ENCODE measurements around the gene TM4SF5. TPM values are rescaled to one million over a fixed set of nuclear protein-coding genes. Genes with fewer than 3 reads are reported as not detected.
A peak's percentile ranks its signal among the peaks of the same experiment; 100 is the strongest.

Gene TM4SF5
- total RNA-seq, 1 experiment from 2014 or later = not detected

- intact Hi-C loops (cut with micrococcal nuclease) = no loop called here
- H3K9me2 ChIP-seq (ENCODE audit: insufficient read depth) = no peaks in the 10 kb centered on the region
- no TSS peak for BruUV-seq (replicated peaks)
- no peaks in the 10 kb centered on the region for H3K9me3 ChIP-seq (ENCODE audit: control insufficient read depth in 1 of 2, insufficient read depth in 1 of 2, low read depth in 1 of 2, low read length in 2 of 2)
- H3K4me3 ChIP-seq (replicated peaks in 1 of 2; ENCODE audit: low read depth in 1 of 2, low read length in 2 of 2) = no peak overlapping the region
- H4K20me1 ChIP-seq (ENCODE audit: insufficient read depth) = no peaks in the 10 kb centered on the region
- no peak overlapping the region for H3K9ac ChIP-seq (ENCODE audit: low read length)
- H3K27me3 ChIP-seq (ENCODE audit: insufficient read depth, low read length) = no peaks in the 10 kb centered on the region
- ATAC-seq (0 out of 2 replicates have a peak, but pooled peaks have one; percentile 20), DNase-seq (ENCODE audit: low read depth, low spot score) (no peak)
- CTCF ChIA-PET = interaction anchor here (0.8 kb wide), 1 partner anchor 33 kb away, joined by 3 read pairs; no protein-coding TSS in a partner anchor
- no peaks in the 10 kb centered on the region for H3K79me2 ChIP-seq (ENCODE audit: insufficient read depth, low read length)
- no peaks in the 10 kb centered on the region; a peak in 1 of 4 replicates for H3K36me3 ChIP-seq (ENCODE audit: control insufficient read depth in 1 of 2, insufficient read depth in 2 of 2, low read length in 2 of 2)
- H3K27ac ChIP-seq (ENCODE audit: low read depth, low read length) = no peak overlapping the region
- H3K4me1 ChIP-seq (ENCODE audit: control insufficient read depth in 1 of 2, insufficient read depth in 2 of 2, low read length in 2 of 2) = no peaks in the 10 kb centered on the region
- TF ChIP-seq CBX3 (IDR thresholded peaks at IDR 0.05; ENCODE audit: low read depth) = no peak
- no peak for TF ChIP-seq EZH2 (IDR thresholded peaks at IDR 0.05)
- TF ChIP-seq ZBTB33 (IDR thresholded peaks at IDR 0.05; ENCODE audit: extremely low read depth, insufficient replicate concordance, low read length) = no peak
- TF ChIP-seq EGR1 (IDR thresholded peaks at IDR 0.05; ENCODE audit: low read depth) = no peak
- no peak for TF ChIP-seq ZNF274 (IDR thresholded peaks at IDR 0.05; ENCODE audit: low read depth, low read length)
- TF ChIP-seq RAD21 (IDR thresholded peaks at IDR 0.05; ENCODE audit: low read depth) = no peak
- no peak for TF ChIP-seq YY1 (IDR thresholded peaks at IDR 0.05; ENCODE audit: extremely low read depth, insufficient replicate concordance, low read depth, low read length)
- no peak for TF ChIP-seq POLR2AphosphoS5 (IDR thresholded peaks at IDR 0.05; ENCODE audit: low read depth, low read length)
- TF ChIP-seq EZH2phosphoT487 (IDR thresholded peaks at IDR 0.05; ENCODE audit: borderline replicate concordance) = no peak
- TF ChIP-seq ELF1 (IDR thresholded peaks at IDR 0.05; ENCODE audit: borderline replicate concordance, low read depth) = no peak
- no peak for TF ChIP-seq CEBPB (IDR thresholded peaks at IDR 0.05; ENCODE audit: low read depth)
- TF ChIP-seq REST (IDR thresholded peaks at IDR 0.05; ENCODE audit: low read depth) = no peak
- no peak for TF ChIP-seq ATF3 (IDR thresholded peaks at IDR 0.05)
- TF ChIP-seq TCF7L2 (IDR thresholded peaks at IDR 0.05; ENCODE audit: borderline replicate concordance, extremely low read depth, insufficient read depth, insufficient read length) = no peak
- TF ChIP-seq SIN3A (IDR thresholded peaks at IDR 0.05; ENCODE audit: low read depth) = no peak
- no peak for TF ChIP-seq SP1 (IDR thresholded peaks at IDR 0.05; ENCODE audit: low read depth)
- no peak for TF ChIP-seq ZFX (IDR thresholded peaks at IDR 0.05)
- TF ChIP-seq POLR2A (IDR thresholded peaks at IDR 0.05; ENCODE audit: borderline replicate concordance, extremely low read depth, insufficient read depth, insufficient read length) = no peak
- TF ChIP-seq MAX (IDR thresholded peaks at IDR 0.05) = no peak
- TF ChIP-seq JUND (IDR thresholded peaks at IDR 0.05) = no peak
- no peak overlapping the region for H2AFZ ChIP-seq (ENCODE audit: low read depth, low read length, poor library complexity, severe bottlenecking)
- RAD21 ChIA-PET (ENCODE audit: low non-redundant PET in 1 of 2, low total read pairs in 2 of 2, uncharacterized antibody in 2 of 2, unreplicated experiment in 2 of 2) = no interaction called here
- POLR2A ChIA-PET = interaction anchor here (0.6 kb wide), 1 partner anchor 47 kb away, joined by 3 read pairs; no protein-coding TSS in a partner anchor
- no peak overlapping the region for H3K4me2 ChIP-seq (ENCODE audit: low read length)
These were observed 51.8 kb downstream of the TM4SF5 start for GRCh38 chr17:4823373-4824089.
